B cell (primary cell): ENCODE data around the gene ZBTB37. TPM values are rescaled to one million over a fixed set of nuclear protein-coding genes. Genes with fewer than 3 reads are reported as not detected.

Experiments
- ATAC-seq: fragments of 200-7000 bp; cut with Tn5 transposase; one replicate; pipeline ENCODE4 v1.10.0; 2021; ENCODE audit warnings: low read depth, mild to moderate bottlenecking, moderate number of reproducible peaks, moderate library complexity
- CTCF ChIA-PET: fragments of 350-600 bp; sonication (Branson Sonifier 250); formaldehyde crosslinking; loops from one replicate; lab custom pipeline; 2021; ENCODE audit warnings: antibody characterized with exemption, inconsistent platforms; lab: Charles Lee
- POLR2A ChIA-PET: fragments of 350-600 bp; sonication (Branson Sonifier 250); formaldehyde crosslinking; loops from one replicate; lab custom pipeline; 2021; ENCODE audit warnings: antibody characterized with exemption; lab: Charles Lee
- DNase-seq: peaks from one replicate; pipeline ENCODE4 v3.0.0; 2013
- H2AFZ ChIP-seq: 2 replicates; pipeline ENCODE4 v1.6.1; 2012; ENCODE audit warnings: mild to moderate bottlenecking, low read depth, low read length; ENCODE audit not compliant: insufficient read depth, poor library complexity, severe bottlenecking
- H3K27ac ChIP-seq, 2 donors: 1 replicate in 1 of 2; 2 replicates in 1 of 2; pipeline ENCODE4 v1.5.1; 2012 to 2013; ENCODE audit warnings: low read length in 2 of 2, mild to moderate bottlenecking in 2 of 2, moderate library complexity in 1 of 2
- H3K27me3 ChIP-seq, 4 experiments: fragments of 200-600 bp in 1 of 4; sonication (generic) in 1 of 4; replicated peaks in 1 of 4; 1 replicate in 2 of 4; 2 replicates in 2 of 4; pipeline versions ENCODE4 v1.6.1 to v1.7.0; 2013 to 2016; ENCODE audit warnings: low read length in 3 of 4, mild to moderate bottlenecking in 2 of 4, mixed read lengths in 1 of 4, moderate library complexity in 1 of 4; ENCODE audit not compliant: insufficient read depth in 4 of 4, control insufficient read depth in 3 of 4; ENCODE audit errors: control extremely low read depth in 1 of 4
- H3K36me3 ChIP-seq, 2 experiments: replicated peaks in 1 of 2; 1 replicate in 1 of 2; 2 replicates in 1 of 2; pipeline versions ENCODE4 v1.6.1 to v1.7.1; 2013; ENCODE audit warnings: low read length in 1 of 2; ENCODE audit not compliant: insufficient read depth in 2 of 2, control insufficient read depth in 1 of 2; ENCODE audit errors: control extremely low read depth in 1 of 2, extremely low read depth in 1 of 2
- H3K4me1 ChIP-seq, 2 donors: fragments of 200-600 bp in 1 of 2; sonication (generic) in 1 of 2; 1 replicate in 1 of 2; 2 replicates in 1 of 2; pipeline versions ENCODE4 v1.5.1 to v1.6.1; 2013 to 2017; ENCODE audit warnings: low read length in 2 of 2; ENCODE audit not compliant: control insufficient read depth in 2 of 2, insufficient read depth in 2 of 2
- H3K4me2 ChIP-seq: replicated peaks from 2 replicates; pipeline ENCODE3; 2012; ENCODE audit warnings: mild to moderate bottlenecking, low read depth, low read length; ENCODE audit not compliant: poor library complexity, severe bottlenecking
- H3K4me3 ChIP-seq, 5 experiments: fragments of 200-600 bp in 1 of 5; sonication (generic) in 1 of 5; 1 replicate in 3 of 5; 2 replicates in 2 of 5; pipeline versions ENCODE4 v1.5.1 to v1.7.0; 2011 to 2016; ENCODE audit warnings: low read length in 4 of 5, mild to moderate bottlenecking in 4 of 5, low read depth in 2 of 5, control low read depth in 1 of 5, moderate library complexity in 1 of 5; ENCODE audit not compliant: insufficient read depth in 1 of 5; ENCODE audit errors: control extremely low read depth in 1 of 5, extremely low read depth in 1 of 5
- H3K79me2 ChIP-seq: fragments of 200-600 bp; sonication (generic); one replicate; pipeline ENCODE4 v1.6.0; 2016; ENCODE audit warnings: low read length; ENCODE audit not compliant: control insufficient read depth, insufficient read depth
- H3K9ac ChIP-seq: fragments of 200-600 bp; sonication (generic); 2 replicates; pipeline ENCODE4 v1.6.1; 2017; ENCODE audit warnings: mild to moderate bottlenecking, low read length, moderate library complexity
- H3K9me3 ChIP-seq, 3 donors: one replicate each; pipeline versions ENCODE4 v1.6.1 to v1.7.1; 2013; ENCODE audit warnings: low read length in 2 of 3; ENCODE audit not compliant: control insufficient read depth in 2 of 3, insufficient read depth in 1 of 3; ENCODE audit errors: control extremely low read depth in 1 of 3
- H4K20me1 ChIP-seq: 2 replicates; pipeline ENCODE4 v1.6.0; 2012; ENCODE audit warnings: mild to moderate bottlenecking, low read length; ENCODE audit not compliant: insufficient read depth, control insufficient read depth, poor library complexity, severe bottlenecking
- H3K27ac Mint-ChIP-seq: one replicate; pipeline ENCODE4 v1.8.0; 2021; ENCODE audit warnings: mixed read lengths
- H3K27me3 Mint-ChIP-seq: one replicate; pipeline ENCODE4 v1.8.0; 2021; ENCODE audit warnings: mixed read lengths
- H3K4me1 Mint-ChIP-seq: one replicate; pipeline ENCODE4 v1.8.0; 2021; ENCODE audit warnings: mixed read lengths
- H3K4me3 Mint-ChIP-seq: one replicate; pipeline ENCODE4 v1.8.0; 2021; ENCODE audit warnings: mixed read lengths
- H3K9me3 Mint-ChIP-seq: one replicate; pipeline ENCODE4 v1.8.0; 2022; ENCODE audit warnings: mixed read lengths; ENCODE audit not compliant: insufficient read depth
- CTCF ChIP-seq: fragments of 200-600 bp; IDR thresholded peaks from one replicate; pipeline ENCODE4 v1.8.0; 2022; ENCODE audit warnings: antibody characterized with exemption, mild to moderate bottlenecking
- EZH2 ChIP-seq: IDR thresholded peaks from 2 replicates; pipeline ENCODE4 v1.6.1; 2012; ENCODE audit warnings: borderline replicate concordance, low read depth, mild to moderate bottlenecking, moderate library complexity, low read length; ENCODE audit not compliant: insufficient read depth, poor library complexity, severe bottlenecking
- WGBS: methylation state at CpG from one replicate; pipeline ENCODE4 v1.1.5; 2013; ENCODE audit warnings: missing lambda C conversion rate; ENCODE audit not compliant: insufficient coverage; 5-methylcytosine and 5-hydroxymethylcytosine counted together
- intact Hi-C: fragments of 100-400 bp; cut with micrococcal nuclease; formaldehyde crosslinking; loops from one replicate; pipeline ENCODE4 v1.10.0; 2022
- polyA plus RNA-seq: library from polyadenylated mRNA; depleted of rRNA; stranded (reverse); fragments of >200 nt; gene quantifications from 2 replicates; pipeline ENCODE4 v1.2.3, GENCODE V29; 2012
- total RNA-seq, 2 donors: library from RNA; stranded (reverse); fragments of 120-200 nt in 1 of 2; gene quantifications; 1 replicate in 1 of 2; 2 replicates in 1 of 2; pipeline versions ENCODE4 v1.2.3 to v1.2.4, GENCODE V29; 2013 to 2022

Gene ZBTB37
- total and polyA plus RNA-seq, 2 donors (not counting 1 experiment from before 2014, with no cell fraction given) = 4.9 to 37.1 TPM

- Histone ChIP-seq H2AFZ (no peak overlapping the region), H3K4me1 (no peaks in the 10 kb centered on the region), H3K27ac (peak overlapping the region in 1 of 2 donors; percentile 48), H3K36me3 (peaks cover 11 to 51% of the 10 kb centered on the region in 2 experiments), H3K9me3 (no peaks in the 10 kb centered on the region), H3K9ac (no peak overlapping the region), H3K79me2 (no peaks in the 10 kb centered on the region), H4K20me1 (no peaks in the 10 kb centered on the region), H3K4me3 (no peak overlapping the region), H3K4me2 (no peak overlapping the region), H3K27me3 (no peaks in the 10 kb centered on the region)
- no peak overlapping the region for H3K27ac Mint-ChIP-seq
- intact Hi-C loops = loop anchor here (10.0 kb wide), 2 partner anchors 510 to 1190 kb away; no protein-coding TSS in a partner anchor
- ATAC-seq (no peak), DNase-seq (no peak)
- no peaks in the 10 kb centered on the region for H3K27me3 Mint-ChIP-seq
- POLR2A ChIA-PET = no interaction called here
- no peaks in the 10 kb centered on the region for H3K9me3 Mint-ChIP-seq
- H3K4me3 Mint-ChIP-seq = no peak overlapping the region
- H3K4me1 Mint-ChIP-seq = no peaks in the 10 kb centered on the region
- no CpG with 5 or more reads among the region's 1 CpG for WGBS
- no peak for TF ChIP-seq EZH2
- TF ChIP-seq CTCF = no peak
- CTCF ChIA-PET = interaction anchor here (1.2 kb wide), 1 partner anchor 16 kb away, joined by 3 read pairs; no protein-coding TSS in a partner anchor
Measured at GRCh38 chr1:173934440-173934839, 66.3 kb downstream of the ZBTB37 start.

GRCh38 chr1:173937062-173937461 is 68.9 kb downstream of the ZBTB37 start:
- no peak overlapping the region for H3K9ac ChIP-seq
- Mint-ChIP-seq H3K4me1 (no peaks in the 10 kb centered on the region), H3K4me3 (no peak overlapping the region), H3K9me3 (no peaks in the 10 kb centered on the region), H3K27ac (no peak overlapping the region), H3K27me3 (no peaks in the 10 kb centered on the region)
- H2AFZ ChIP-seq = no peak overlapping the region
- H4K20me1 ChIP-seq = no peaks in the 10 kb centered on the region
- H3K27me3 ChIP-seq = no peaks in the 10 kb centered on the region
- CTCF ChIA-PET = no interaction called here
- intact Hi-C loops = loop anchor here (10.0 kb wide), 2 partner anchors 512 to 1192 kb away; no protein-coding TSS in a partner anchor
- no peak for DNase-seq
- H3K79me2 ChIP-seq = no peaks in the 10 kb centered on the region
- no peak overlapping the region for H3K4me2 ChIP-seq
- H3K4me3 ChIP-seq = no peak overlapping the region
- POLR2A ChIA-PET = no interaction called here
- ATAC-seq = no peak
- peaks cover 16 to 72% of the 10 kb centered on the region in 2 experiments for H3K36me3 ChIP-seq
- no peak overlapping the region for H3K27ac ChIP-seq
- H3K9me3 ChIP-seq = no peaks in the 10 kb centered on the region
- H3K4me1 ChIP-seq = no peaks in the 10 kb centered on the region
- no peak for TF ChIP-seq CTCF
- no peak for TF ChIP-seq EZH2
- WGBS = no CpG with 5 or more reads among the region's 2 CpGs
